HG02852 (cell line): ENCODE results near the gene TFIP11.

Source experiments
- ATAC-seq: cut with Tn5 transposase; IDR thresholded peaks from one replicate; pipeline ENCODE4 v1.9.1; 2021; ENCODE audit warnings: mild to moderate bottlenecking, moderate library complexity; ENCODE audit not compliant: unreplicated experiment

Gene TFIP11

GRCh38 chr22:26479792-26480610 is 32.3 kb downstream of the TFIP11 start:
- ATAC-seq: no peak

- ATAC-seq: no peak
These were observed 33.1 kb downstream of the TFIP11 start for GRCh38 chr22:26479043-26479791.

- ATAC-seq: no peak
These were observed 34.9 kb downstream of the TFIP11 start for GRCh38 chr22:26477341-26477731.

- no peak for ATAC-seq
These were observed 35.5 kb downstream of the TFIP11 start for GRCh38 chr22:26476705-26477340.

GRCh38 chr22:26474682-26475081 is 37.6 kb downstream of the TFIP11 start:
- no peak for ATAC-seq

- no peak for ATAC-seq
These were observed 40.8 kb downstream of the TFIP11 start for GRCh38 chr22:26471522-26471921.

GRCh38 chr22:26470807-26471206 is 41.5 kb downstream of the TFIP11 start:
- no peak for ATAC-seq

GRCh38 chr22:26466196-26466595 is 46.1 kb downstream of the TFIP11 start:
- no peak for ATAC-seq

- ATAC-seq: no peak
These were observed 48.0 kb downstream of the TFIP11 start for GRCh38 chr22:26464312-26464711.

GRCh38 chr22:26463688-26464087 is 48.6 kb downstream of the TFIP11 start:
- ATAC-seq: no peak

GRCh38 chr22:26463101-26463661 is 49.1 kb downstream of the TFIP11 start:
- no peak for ATAC-seq

GRCh38 chr22:26462641-26463040 is 49.6 kb downstream of the TFIP11 start:
- no peak for ATAC-seq

- no peak for ATAC-seq
These were observed 50.2 kb downstream of the TFIP11 start for GRCh38 chr22:26462051-26462450.

- no peak for ATAC-seq
These were observed 51.0 kb downstream of the TFIP11 start for GRCh38 chr22:26461188-26461810.

GRCh38 chr22:26460202-26460601 is 52.1 kb downstream of the TFIP11 start:
- no peak for ATAC-seq

- no peak for ATAC-seq
These were observed 54.5 kb downstream of the TFIP11 start for GRCh38 chr22:26457661-26458272.

- no peak for ATAC-seq
These were observed 58.3 kb downstream of the TFIP11 start for GRCh38 chr22:26453812-26454500.

GRCh38 chr22:26453216-26453615 is 59.1 kb downstream of the TFIP11 start:
- ATAC-seq: no peak

- ATAC-seq: no peak
These were observed 59.8 kb downstream of the TFIP11 start for GRCh38 chr22:26452236-26453016.
